NCI-H2029 treated with DMSO at 0.1 percent for 48 hours (cell line): Measurements from ENCODE around the gene PRSS56.

Experiments used
- DNase-seq: peaks from one replicate; lab custom pipeline; 2025; lab: John Stamatoyannopoulos, UW

Gene PRSS56

GRCh38 chr2:232486558-232487384 lies 33.4 kb upstream of the PRSS56 start:
- DNase-seq: no peak

GRCh38 chr2:232487385-232488096 lies 32.6 kb upstream of the PRSS56 start, which contains the start of gene ECEL1:
Gene ECEL1 (minus strand): TSS chr2:232487834. CDS start chr2:232486653, 1,181 bp downstream.
- DNase-seq: no peak

- DNase-seq: no peak
These were observed 32.0 kb upstream of the PRSS56 start for GRCh38 chr2:232488097-232488711.

DNA sequence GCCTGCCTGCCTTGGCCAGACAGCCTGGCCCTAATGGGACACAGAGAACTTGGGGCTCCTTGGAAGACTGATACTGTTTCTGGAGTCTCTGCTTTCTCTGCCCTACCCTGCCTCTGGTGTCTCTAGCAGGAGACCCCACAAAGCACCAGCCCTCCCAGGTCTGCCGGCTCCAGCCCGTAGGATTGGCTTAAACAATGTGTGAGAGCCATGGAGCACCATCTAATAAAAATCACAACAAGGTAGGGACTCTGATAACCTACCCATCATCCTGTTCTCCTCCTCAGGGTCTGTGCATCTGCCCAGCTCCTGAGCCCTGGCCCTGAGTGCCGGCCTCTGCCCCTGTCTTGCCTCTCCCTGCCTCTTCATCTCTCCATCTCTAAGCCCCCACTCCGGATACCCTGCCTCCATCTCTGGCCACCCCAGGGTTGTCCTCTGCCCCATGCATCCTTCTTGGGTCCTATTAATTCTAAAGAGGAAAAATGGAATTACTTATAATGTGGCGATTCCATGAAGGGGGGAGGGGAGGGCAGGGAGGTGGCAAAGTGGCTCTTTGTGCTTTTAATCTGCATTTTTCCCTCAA lies 31.4 kb upstream of the PRSS56 start:
- no peak for DNase-seq

GRCh38 chr2:232489516-232490220 lies 30.5 kb upstream of the PRSS56 start:
- no peak for DNase-seq

GRCh38 chr2:232490221-232491138 lies 29.7 kb upstream of the PRSS56 start:
- no peak for DNase-seq

DNA sequence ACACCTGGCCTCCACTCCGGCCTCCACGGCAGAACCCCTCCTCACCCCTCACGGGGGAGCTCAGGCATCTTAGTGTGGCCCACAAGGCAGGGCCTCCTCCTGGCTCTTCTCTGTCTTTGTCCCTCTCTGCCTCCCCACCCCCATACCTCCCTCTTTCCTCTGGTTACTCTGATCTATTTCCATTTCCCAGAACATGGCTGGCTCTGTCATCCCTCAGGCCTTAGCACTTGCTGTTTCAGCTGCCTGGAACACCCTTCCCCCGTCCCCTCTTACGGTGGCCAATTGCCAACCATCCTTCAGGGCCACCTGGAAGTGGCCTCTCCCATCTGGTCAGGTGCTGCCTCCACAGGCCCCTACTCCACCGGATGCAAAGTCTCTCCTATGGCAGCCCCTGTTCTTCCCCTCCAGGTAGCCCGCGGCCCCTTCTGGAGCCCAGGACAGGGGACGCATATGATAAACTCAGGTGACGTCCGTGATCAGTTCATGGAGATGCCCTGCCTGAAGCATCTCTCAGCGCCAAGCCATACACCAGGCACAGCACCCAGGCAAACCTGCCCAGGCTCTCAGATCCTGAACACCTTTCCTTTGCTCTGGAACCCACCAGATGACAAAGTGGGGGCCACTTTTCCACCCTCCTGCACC lies 28.9 kb upstream of the PRSS56 start:
- no peak for DNase-seq

- no peak for DNase-seq
These were observed 27.8 kb upstream of the PRSS56 start for GRCh38 chr2:232492236-232492848.

DNA sequence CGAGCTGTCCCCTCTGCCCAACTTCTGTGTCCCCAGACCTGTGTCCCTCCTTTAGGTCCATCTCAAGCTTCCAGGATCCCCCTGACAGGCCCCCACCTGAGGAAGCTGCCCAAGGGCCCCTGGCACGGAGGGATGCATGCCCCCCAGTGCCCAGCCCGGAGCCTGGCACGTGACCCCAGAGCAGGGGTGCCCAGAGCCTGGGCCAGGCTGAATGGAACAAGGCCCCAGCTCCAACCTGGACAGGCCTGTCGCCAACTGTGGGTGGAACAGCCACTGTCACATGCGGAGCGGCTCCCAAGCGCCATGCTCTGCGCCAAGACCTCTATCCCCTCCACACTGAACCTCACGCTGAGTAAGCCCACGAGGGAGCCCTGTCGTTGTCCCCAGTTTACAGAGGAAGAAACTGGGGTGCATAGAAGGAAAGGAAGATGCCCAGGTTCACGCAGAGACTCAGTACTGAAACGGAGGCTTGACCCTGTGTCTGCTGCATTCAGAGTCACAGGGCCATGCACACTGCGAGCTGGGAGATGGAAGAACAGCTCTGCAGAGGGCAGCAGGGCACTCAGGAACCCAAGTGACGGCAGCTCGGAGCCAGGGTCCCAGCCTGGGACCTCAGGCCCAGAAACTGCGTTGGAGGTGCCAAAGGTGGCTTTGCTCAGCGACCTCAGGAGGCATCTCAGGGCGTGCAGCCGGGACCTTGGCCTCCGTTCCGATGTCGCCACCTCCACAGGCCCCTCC lies 27.1 kb upstream of the PRSS56 start:
- no peak for DNase-seq

DNA sequence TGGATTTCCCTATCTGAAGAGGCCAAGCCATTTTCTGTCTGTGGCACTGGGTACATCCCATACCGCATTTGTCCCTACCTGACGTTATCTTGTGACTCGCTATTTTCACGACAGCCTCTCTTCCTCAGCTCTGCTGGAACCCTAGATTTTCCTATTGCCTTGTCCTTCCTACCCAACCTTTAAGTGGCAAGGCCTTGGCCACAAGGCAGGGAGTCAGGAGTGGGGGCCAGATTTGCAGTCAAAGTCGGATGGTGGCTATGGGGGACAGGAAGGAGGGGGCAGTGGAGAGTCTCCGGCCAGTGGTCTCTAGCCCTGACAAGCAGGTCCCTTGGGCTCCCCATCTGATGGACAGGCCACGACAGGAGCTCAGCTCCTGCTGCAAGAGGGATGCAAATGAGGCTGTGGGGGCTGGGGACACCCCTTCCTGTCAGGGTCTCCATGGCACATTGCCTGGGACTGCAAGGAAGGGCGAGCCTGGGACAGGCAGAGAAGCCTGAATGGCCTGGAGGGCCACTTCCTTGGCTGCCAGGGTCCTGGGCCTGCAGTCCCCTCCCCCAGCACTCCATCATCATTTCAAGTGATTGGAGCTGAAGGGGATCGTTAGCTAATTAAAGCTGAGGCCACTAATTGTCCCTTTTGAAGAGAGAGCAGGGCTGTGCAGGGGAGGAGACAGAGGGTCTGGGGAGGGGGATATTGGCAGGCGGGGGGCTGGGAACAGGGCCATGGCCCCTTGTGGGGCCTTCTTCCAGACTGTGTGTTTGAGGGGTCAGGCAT lies 26.3 kb upstream of the PRSS56 start:
- no peak for DNase-seq

DNA sequence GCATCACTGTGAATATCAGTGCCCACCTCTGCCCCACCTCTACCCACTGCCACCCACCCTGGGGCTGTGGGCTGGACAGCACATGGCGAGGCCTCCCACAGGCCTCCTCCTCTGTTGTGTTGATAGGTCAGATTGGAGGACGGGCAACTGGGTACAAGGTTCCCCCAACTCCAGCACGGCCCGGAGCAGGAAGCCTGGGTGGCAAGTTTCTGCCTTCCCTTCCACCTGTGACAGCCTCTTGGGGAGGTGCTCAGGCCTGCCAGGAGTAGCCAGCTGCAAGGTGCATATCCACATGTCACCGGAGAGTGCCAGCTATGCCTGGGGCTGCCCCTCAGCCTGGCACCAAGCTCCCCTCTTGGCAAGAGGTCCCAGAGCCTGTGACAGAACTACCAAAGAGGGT lies 25.6 kb upstream of the PRSS56 start:
- no peak for DNase-seq

DNA sequence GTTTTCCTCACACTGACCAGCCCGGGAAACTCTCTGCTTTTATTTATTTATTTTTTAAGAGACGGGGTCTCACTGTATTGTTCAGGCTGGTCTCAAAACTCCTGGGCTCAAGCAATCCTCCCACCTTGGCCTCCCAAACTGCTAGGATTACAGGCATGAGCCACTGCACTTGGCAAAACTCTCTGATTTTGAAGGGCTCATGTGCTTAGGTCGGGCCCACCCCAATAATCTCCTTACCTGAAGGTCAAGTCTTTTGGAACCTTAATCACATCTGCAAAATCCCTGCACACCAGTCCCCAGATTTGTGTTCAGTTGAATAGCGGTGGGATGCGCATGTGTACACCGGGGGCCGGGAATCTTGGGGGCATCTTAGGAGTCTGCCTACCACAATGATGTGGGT lies 24.9 kb upstream of the PRSS56 start:
- DNase-seq: no peak

GRCh38 chr2:232496501-232497270 lies 23.5 kb upstream of the PRSS56 start:
- DNase-seq: no peak

DNA sequence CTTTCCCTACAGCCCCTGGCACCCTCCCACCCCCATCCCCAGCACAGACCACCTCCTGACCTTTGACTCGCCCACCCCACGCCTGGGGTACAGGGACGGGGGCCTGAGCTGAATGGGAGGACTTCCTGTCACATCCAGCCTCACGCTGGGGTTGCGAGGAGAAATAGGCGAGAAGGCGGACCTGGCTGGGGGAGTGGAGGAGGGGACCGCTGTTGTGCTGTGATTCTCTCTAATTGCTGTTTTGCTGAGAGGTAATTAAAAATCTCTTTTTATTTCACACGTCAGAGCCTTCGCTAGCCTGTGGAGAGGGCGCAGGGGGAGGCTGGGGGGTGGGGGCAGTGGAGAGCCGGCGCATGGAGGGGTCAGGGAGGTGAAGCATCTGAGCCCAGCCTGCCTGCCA lies 22.8 kb upstream of the PRSS56 start:
- no peak for DNase-seq

GRCh38 chr2:232498452-232498851 lies 21.7 kb upstream of the PRSS56 start:
- DNase-seq: no peak

DNA sequence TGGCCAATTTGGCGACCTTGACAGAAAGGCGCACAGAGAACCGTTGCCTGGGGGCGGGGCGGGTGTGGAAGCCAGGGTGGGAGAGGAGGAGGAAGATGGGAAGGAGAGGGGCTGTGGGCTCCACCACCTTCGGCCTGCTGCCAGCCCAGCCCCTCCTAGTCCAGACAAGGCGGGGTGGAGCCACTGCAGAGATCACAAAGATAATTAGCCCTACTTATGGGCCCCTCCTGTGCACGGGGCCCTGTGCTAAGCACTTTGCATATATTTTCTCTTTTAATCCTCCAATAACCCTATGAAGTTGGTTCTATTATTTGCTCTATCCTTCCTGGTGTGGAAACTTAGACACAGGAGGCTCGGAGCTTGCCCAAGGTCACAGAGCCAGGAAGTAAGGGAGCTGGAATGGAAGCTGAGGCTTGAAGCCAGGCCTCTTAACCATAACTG lies 18.8 kb upstream of the PRSS56 start:
- no peak for DNase-seq

DNA sequence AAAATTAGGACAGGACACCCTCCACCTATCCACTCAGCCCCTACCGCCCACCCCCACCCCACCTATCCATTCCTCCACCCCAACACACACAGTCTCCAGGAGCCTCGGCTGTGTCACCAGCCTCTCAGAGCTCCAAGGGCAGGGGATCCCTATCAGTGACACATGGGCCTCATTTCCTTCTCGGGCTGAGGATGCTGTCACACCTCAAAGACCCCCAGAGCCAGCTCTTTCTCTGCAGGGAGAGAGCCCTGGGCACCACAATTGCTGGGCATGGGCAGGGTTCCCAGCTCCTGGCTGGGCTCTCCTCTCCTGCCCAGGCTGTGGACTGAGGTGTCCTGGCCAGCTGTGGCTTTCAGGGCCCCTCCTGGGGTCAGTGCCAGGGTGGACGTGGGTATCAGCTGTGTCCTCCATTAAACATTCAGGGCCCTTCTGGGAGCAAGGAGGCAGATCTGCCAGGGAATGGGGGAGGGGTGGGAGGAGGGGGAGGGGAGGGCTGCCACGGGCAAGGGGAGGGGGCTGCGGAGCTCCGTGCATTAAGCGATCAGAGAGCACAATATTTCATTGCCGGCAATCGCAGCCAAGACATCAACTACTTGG lies 18.3 kb upstream of the PRSS56 start:
- no peak for DNase-seq
